ENCODE measurements around the gene RALGPS1.
"Not testable (repeated sequence)": the region's sequence is repeated elsewhere in the genome, so short reads cannot be mapped to it uniquely, and the experiment has no call there.

The RALGPS1 gene

DNA sequence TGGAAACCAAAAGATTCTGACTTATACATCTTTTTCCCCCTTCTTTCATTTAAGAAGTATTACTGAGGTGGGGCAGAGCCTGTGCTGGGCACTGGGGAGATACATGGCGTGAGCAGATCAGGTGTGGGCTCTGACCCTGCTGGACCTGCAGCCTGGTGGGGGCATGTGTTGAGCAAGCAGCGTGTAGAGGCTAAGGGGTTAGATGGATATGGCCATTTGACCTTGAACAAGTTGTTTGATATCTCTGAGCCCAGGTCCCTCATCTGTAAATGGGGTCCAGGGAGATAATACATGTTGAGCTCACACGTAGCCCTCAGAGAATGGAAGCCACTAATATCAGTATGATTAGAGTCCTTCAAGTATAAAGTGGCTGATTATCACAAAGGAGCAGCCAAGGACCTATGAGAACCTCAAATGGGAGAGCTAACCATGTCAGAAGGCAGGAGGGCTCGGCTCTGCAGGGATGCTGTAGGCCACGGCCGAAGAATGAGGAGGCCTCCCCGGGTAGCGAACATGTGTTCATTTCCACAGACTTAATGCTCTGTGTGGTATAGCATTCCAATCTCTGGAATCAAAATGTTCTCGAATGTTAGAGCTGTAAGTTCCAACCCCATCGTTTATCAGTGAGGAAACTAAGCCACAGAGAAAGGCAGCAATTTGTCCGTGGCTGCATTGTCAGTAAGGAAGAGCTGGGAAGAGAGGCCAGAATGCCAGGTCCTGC is 223.2 kb downstream of the RALGPS1 start:
- no peak for DNase-seq (ENCODE audit: low read depth)

DNA sequence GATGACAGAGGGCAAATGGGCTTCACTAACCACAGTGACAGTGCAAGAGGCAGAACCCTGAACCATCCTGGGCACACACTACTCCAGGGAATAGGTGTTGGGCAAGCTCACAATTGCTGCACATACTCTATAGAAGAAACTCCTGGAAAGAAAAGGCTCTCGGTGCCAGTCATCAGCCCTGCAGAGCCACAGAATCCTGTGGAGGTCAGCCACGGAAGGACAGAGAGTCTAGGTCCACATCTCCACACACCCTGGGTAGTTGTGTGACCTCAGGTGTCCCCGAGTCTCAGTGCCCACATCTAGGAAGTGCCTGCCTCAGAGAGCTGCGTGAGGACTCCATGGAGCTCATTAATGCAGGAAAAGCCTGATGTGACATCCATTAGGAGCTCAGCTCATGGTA is 223.9 kb downstream of the RALGPS1 start:
- DNase-seq (ENCODE audit: low read depth): no peak

DNA sequence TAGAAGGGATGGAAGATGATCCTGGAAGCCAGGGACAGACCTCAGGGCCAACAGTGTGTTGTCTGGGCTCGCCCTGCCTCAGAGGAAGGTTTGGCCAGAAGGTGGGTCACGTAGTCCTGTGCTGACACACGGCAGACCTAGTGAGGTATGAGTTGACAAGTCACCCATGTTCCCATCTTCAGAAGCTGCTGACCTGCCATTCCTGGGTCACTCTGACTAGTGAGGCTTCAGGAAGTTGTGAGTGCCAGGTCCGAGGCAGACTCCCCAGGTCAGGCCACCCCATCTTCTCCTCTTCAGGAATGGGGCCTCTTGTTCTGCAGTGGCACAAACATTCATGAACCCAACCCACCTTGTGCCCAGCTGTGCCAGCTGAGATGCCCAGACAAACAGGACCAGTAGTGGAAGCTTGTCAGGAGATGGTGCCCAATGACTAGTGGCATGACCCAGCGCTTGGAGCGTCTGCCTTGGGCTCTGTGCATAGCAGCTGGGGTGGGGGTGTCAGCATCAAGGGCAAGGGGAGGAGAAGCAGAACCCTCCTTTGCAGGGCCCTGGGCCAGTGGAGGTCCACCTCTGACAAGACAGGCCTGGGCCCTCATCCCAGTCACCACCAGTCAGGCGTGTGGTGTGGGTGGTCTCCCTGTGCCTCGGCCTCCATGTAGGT is 224.6 kb downstream of the RALGPS1 start:
- no peak for DNase-seq (ENCODE audit: low read depth)

DNA sequence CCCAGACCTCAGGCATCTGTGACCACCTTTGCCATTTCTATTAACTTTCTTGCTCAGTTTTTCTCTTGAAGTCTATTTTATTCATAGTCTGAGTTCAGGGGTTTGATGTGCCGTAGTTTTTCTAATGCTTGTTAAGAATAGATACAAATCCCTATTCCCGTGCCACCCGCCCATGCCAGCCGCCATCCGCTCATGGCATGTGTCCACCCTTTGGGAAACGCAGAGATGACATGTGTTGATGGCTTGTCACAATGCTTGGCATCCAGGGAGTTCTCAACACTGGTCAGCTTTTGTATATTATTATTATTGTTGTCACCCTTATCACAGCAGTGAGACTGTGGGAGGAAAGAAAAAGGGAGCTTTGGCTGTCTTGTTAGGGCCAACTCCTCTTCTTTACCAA is 225.2 kb downstream of the RALGPS1 start:
- DNase-seq (ENCODE audit: low read depth): no peak

DNA sequence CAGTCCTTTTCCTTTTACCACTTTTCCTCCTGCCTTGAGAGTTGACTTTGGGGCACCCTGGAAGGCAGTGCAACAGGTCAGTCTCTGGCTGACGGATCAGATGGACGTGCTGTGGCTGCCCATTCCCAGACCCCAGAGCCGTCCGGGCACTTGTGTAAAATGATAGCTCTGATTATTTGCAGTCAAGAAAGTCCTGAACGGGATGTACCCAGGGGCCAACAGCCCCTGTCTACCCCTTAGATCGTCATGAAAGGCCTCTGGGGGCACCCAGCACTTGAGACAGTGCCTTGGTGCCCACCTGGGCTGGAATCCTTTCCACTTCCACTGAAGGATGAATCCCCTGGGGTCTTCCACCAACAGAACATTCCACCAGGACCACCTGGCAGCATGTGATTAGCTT is 225.6 kb downstream of the RALGPS1 start:
- DNase-seq (ENCODE audit: low read depth): no peak

DNA sequence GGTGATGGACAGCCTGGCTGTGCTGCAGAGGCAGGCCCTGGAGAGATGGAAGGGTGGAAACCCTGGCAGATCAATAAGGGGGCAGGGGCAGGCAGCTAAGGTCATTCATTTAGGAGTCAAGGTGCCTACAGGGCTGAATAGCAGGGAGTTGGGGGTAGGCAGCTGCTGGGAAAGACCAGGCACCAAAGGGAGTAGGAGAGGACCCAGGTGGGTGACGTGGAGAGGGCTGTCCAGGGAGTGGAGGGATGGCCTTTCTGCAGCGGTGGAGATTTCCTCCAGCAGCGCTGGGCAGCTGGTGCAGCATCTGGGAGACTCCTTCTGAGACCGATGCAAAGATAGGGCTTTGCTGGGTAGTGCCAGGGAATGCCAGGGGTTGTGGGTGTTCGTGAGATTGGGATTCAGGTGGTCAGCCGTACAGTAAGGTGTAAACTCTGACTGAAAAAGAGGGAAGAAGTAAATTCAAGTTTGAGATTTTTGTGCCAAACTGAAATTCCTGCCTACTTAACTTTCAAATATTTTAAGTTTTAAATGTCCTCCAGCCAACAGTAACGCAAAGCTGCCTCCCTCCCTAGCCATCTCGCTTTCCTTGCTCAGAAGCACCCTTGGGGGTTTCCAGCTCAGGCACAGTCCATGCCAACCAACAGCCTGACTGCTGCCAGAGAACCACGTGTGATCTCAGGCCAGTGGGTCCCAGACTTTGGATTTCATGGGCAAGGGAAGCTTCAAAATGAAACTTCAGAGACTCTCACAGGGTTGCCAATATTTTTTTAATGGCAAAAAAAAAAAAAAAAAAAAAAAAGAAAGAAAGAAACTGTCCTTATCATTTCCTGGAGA is 226.5 kb downstream of the RALGPS1 start:
- DNase-seq (ENCODE audit: low read depth): no peak

DNA sequence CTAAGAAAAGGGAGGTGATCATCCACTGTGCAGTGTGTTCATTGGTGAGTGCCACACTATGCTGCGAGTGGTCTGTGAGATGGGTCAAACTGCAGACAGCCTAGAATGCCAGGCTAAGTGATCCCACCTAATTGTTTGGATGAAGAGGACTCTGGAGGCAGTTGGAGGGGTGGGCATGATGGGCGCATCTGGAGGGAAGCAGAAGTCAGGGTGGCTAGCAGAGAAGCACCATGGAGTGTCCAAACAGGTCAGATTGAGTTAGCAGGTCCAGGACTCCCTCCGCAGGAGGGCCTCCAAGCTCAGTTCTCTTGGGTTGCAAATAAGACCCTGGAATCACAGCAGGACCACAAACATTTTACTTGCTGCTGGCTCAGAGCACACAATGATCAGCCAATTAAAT is 227.7 kb downstream of the RALGPS1 start:
- DNase-seq (ENCODE audit: low read depth): no peak

DNA sequence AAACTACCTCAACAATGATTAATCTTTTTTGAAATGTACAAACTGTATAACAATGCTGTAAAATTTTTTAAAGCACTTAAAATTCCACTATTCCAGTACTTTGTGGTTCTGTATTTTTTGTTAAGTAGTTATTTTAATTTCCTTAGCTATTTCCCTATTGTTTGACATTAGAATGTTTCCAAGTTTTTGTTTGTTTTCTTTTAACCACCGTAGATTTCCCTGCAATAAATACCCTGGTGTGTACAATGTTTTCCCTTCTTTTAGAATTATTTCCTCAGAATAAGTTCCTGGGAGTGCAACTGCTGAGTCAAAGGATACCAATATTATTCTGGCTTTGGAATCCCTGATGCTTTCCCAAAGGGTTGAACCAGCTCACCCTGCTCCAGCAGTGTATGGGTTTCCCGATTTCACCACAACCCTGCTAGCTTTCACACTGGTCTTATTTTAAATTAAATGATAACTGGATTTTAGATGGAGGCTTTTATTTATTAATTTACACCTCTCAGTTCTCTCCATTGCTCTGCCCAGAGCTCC is 228.4 kb downstream of the RALGPS1 start:
- no peak for DNase-seq (ENCODE audit: low read depth)

DNA sequence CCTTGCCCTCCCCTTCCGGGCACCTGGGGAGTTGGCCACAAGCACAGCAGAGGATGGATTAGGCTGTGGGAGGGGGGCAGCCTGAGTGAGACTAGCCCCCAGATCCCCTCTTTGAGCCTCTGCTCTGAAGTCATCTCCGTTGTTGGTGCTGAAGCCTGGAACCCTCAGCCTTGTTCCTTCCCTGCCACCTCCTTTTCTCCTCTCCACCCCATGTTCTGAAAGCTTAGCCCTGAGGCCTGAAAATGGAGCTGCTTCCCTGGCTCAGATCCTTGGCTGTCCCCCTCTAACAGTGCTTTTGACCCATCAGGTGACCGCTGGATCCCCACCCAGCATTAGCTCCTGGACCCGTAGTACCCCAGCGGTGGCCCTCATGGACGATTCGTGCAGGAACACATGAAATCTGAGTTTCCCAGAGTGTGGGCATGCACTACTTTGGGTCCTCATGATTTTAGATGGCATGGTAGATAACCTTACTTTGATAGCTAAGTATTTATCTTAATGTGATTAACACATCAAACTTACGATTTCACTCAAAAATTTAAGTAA is 229.4 kb downstream of the RALGPS1 start:
- DNase-seq (ENCODE audit: low read depth): no peak

DNA sequence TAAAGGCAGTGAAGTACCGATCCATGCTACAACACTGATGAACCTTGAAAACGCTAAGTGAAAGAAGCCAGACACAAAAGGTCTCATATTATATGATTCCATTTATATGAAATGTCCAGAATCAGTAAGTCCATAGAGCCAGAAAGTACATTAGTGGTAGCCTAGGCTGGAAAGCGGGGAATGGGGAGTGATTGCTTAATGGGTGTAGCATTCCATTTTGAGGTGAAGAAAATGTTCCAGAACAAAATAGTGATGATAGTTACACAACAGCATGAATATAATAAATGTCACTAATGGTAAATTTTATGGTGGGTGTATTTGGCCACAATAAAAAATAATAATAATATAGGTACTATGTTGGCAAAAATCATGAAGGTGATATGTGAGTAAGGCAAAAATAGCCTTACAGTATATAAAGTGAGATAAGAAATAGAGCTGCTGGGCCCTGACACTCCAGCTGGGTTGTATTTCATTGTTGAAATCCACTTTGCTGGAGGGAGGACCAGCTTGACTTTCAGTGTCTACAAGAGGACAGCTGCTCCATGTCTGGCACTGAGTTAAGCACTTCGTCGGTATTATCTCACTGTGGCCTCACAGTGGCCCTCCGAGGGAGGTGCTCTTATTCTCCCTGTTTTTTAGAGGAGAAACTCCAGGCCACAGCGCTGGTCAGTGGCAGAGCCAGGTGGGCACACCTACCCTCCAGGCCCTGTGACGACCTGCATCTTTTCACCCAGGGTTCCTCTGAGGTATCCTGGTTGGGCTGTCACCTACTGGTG is 230.3 kb downstream of the RALGPS1 start:
- no peak for DNase-seq (ENCODE audit: low read depth)

DNA sequence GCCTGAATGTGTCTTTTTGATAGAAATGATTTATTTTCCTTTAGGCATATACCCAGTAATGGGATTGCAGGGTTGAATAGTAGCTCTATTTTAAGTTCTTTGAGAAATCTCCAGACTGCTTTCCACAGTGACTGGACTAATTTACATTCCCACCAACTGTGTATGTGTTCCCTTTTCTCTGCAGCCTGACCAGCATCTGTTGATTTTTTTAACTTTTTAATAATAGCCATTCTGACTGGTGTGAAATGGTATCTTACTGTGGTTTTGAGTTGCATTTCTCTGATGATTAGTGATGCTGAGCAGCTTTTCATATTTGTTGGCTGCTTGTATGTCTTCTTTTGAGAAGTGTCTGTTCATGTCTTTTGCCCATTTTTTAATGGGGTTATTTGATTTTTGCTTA is 232.3 kb downstream of the RALGPS1 start:
- DNase-seq (ENCODE audit: low read depth): not testable (repeated sequence)

DNA sequence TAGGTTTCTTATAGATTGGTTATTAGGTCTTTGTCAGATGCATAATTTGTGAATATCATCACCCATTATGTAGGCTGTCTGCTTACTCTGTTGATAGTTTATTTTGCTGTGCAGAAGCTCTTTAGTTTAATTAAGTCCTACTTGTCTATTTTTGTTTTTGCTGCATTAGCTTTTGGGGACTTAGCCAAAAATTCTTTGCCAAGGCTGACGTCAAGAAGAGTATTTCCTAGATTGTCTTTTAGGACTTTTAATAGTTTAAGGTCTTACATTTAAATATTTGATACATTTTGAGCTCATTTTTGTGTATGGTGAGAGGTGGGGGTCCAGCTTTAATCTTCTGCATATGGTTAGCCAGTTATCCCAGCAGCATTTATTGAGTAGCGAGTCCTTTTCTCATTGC is 232.7 kb downstream of the RALGPS1 start:
- no peak for DNase-seq (ENCODE audit: low read depth)

DNA sequence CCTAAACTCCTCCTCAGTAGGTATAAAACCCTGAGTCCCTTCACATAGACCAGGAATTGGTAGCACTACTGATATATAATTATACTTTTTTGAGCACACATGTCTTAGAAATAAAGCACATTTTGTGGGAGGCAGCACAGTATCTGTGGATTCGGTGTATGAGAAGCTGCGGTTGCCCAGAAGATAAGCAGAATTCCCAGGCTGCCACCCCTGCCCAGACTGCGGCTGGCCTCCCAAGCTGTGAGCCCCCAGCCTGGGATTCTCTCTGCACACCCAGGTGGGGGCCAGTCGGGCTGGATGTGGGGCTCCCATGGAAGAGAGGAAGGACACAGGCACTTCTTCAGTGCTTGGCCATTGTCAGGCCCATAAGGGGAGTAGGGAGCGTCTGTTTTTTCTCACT is 233.4 kb downstream of the RALGPS1 start:
- DNase-seq (ENCODE audit: low read depth): no peak

DNA sequence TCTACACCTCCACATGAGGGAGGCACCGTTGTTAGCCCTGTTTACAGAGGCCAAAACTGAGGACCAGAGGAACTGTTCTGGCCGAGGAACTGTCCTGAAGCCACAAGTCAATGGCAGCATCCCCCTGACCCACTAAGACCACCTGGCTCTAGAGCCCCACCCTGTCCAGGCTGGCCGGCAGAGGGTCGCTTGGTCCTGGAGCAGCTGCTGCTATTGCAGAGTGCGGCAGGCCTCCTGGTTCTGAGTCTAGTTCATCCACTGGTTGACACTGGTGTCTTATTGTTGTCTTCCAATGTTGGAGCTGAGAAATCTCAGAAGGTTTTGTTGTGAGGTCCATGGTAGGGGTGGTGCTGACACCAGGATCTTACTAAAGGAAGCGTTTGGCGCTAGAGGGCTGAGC is 234.4 kb downstream of the RALGPS1 start:
- DNase-seq (ENCODE audit: low read depth): no peak

DNA sequence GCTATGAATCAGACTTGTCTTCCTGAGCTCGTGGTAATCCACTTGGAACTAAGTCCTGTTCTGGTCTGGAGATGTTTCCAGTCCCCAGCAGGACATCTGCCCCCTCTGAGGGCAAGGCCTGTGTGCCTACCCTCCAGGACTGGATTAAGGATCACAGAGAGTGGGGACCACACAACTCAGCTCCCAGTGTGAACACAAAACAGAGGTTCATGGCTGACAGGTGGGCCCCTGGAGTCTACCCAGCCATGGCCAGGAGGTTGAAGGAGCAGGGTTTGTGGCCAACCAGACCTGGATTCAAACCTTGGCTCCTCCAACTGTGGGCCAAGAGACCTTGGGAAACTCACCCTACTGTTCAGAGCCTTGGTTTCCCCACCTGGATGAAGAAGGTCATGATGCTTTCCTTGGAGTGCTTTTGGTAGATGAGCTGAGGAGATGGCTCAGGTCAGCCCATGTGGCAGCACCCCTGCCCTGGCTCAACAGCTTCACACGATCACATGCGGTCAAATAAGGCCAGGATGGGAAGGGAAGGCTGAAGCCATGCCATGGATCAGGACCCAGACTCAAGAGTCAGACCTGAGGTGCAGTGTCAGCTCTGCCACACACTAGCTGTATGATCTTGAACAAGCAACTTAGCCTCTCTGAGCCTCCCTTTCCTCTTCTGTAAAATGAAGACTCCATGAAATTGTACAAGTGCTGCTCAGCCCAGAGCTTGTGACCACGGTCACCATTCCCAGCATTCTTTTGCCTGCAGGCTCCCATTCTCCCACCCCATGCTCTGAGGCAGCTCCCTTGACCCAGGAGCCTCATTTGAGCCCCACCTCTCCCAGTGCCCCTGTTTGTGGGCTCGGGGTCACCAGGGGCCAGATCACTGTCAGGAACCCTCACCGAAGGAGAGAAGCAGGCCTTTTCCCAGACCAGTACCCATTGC is 235.1 kb downstream of the RALGPS1 start:
- no peak for DNase-seq (ENCODE audit: low read depth)

DNA sequence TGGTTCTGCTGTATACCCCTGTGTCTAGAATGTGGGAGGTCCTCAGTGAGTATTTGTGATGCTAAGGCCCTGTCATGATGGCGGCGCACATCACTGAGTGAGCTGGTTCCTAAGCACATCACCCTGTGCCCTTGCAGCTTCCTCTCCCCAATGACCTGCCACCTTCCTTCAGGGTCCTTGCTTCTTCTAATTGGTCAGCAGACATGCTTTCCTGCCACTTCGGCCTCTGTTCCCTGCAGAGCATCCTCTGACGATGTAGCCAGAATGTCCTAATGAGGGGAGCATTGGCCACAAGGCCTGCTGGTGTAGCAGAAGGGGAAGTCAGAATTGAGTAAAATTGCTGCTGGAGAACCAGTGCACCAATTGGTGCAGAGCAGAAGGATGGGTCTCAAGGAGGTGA is 238.9 kb downstream of the RALGPS1 start:
- DNase-seq (ENCODE audit: low read depth): no peak

DNA sequence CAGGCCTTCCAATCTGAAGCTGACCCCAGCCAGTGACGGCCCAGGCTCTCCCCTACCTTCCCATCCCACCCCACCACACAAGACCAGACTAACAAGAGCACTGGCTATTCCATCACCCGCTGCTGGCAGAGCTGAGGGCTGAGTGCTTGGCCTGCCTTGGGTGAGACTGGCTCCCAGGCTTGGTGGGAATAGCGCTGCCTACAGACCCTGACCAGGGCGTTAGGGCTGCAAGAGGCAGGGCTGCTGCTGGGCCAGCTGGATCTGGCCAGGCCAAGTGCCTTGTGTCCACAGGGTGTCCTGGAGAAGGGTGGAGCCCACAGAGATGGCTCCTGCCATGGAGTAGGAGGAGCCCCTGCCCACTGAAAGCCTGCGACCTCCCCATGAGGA is 239.4 kb downstream of the RALGPS1 start:
- no peak for DNase-seq (ENCODE audit: low read depth)

DNA sequence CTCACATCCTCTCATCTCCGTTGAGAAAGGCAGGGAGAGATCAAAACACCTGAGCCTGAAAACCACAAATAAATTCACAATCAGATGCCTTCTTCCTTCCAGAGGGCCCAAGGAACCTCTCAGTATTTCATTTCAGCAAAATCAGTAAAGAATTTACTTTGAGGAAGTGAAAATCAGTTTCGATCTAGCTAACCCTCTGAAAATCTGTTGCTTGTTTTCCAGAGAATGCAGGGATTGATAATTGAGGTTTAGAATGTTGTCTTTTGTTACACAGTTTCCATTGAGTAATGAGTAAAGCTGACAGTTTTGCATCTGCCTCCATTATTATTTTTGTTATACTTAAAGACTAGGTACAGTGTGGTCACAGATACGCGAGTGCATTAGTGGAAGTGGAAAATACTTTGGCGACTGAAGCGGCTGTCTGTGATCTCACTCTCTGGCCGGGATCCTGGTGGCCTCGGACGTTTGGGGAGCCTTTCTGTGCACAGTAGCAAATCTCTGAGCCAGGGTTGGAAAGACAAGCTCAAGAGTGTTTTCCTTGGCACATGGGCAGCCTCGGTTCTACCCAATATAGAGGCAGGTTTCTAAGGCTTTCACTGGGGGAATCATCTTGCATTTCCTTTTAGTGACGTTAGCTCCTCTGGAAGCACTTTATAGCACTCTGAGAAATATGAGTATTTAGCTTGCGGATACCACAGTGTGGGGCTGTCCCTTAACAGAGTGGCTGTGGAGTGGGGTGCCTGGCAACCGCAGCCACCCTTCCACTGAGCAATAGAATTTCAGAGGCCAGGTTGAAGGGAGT is 240.0 kb downstream of the RALGPS1 start:
- DNase-seq (ENCODE audit: low read depth): no peak

DNA sequence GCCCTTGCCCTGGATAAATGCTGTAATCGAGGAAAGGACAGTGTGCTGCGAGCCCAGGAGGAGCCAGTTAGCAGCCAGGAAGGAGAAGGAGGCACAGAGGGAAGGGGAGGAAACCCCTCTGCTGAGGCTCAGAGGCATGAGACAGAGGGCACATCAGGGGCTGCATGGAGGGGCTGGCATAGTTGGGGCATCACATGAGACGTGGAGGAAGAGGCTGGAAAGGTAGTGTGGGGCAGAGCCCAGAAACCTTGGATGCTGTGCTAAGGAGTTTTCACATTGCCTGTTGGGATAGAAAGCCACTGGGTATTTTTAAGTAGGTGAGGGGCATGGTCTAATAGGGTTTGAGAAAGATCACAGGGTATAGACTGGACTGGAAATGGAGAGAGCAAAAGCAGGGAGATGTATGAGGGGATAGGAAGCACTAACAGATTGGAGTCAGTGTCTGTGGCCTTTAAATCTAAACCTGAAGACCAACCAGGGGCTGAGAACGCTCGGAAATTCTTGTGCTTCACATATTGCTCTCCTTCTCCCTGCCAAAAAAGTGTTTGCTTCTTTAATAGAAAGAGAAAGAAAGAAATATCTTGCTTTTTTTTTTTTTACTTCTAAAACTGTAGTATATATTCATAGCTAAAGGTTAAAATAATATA is 240.9 kb downstream of the RALGPS1 start:
- DNase-seq (ENCODE audit: low read depth): no peak

Data from stimulated activated CD8-positive, alpha-beta memory T cell treated with anti-CD3 and anti-CD28 coated beads, Interleukin-4, amount 100 ng/mL, for 24 hours (primary cell).